Endothelial cell of umbilical vein (primary cell): ENCODE results near the gene LCMT1. TPM values are rescaled to one million over a fixed set of nuclear protein-coding genes. Genes with fewer than 3 reads are reported as not detected.

ENCODE experiments used
- BruUV-seq: library from RNA; stranded (reverse); fragments of 400-500 nt; replicated peaks from 2 replicates; lab custom pipeline; 2021; lab: Mats Ljungman, UMichigan
- CTCF ChIA-PET: fragments of 300-600, 350-600 bp; sonication (Branson Sonifier 250); formaldehyde crosslinking; loops from one replicate; lab custom pipeline; 2021; ENCODE audit warnings: antibody characterized with exemption, inconsistent platforms; lab: Charles Lee
- POLR2A ChIA-PET: fragments of 300-600, 350-600 bp; sonication (Branson Sonifier 250); formaldehyde crosslinking; loops from one replicate; lab custom pipeline; 2021; ENCODE audit warnings: antibody characterized with exemption, inconsistent platforms; lab: Charles Lee
- DNase-seq: peaks from one replicate; pipeline ENCODE4 v3.0.0-alpha.2; 2011; ENCODE audit warnings: low read depth, low spot score
- FAIRE-seq: peaks from 2 replicates; lab custom pipeline; 2011; peaks lifted over from hg19 to GRCh38; lab: Jason Lieb, UNC
- H2AFZ ChIP-seq: 2 replicates; pipeline ENCODE4 v1.6.0; 2012; ENCODE audit warnings: low read depth, low read length, control low read depth, inconsistent platforms
- H3K27ac ChIP-seq: 2 replicates; pipeline ENCODE4 v1.5.1; 2011; ENCODE audit warnings: low read depth, mild to moderate bottlenecking, control low read depth, low read length, moderate library complexity; ENCODE audit not compliant: insufficient read depth
- H3K27me3 ChIP-seq, 2 experiments: 2 replicates each; pipeline versions ENCODE4 v1.6.0 to v1.6.1; 2011; ENCODE audit warnings: low read length in 2 of 2, mixed read lengths in 1 of 2; ENCODE audit not compliant: control insufficient read depth in 2 of 2, insufficient read depth in 2 of 2
- H3K36me3 ChIP-seq, 2 experiments: 2 replicates in 1 of 2; 3 replicates in 1 of 2; pipeline ENCODE4 v1.5.1; 2011; ENCODE audit warnings: low read length in 2 of 2, mild to moderate bottlenecking in 1 of 2, moderate library complexity in 1 of 2; ENCODE audit not compliant: control insufficient read depth in 2 of 2, insufficient read depth in 2 of 2; ENCODE audit errors: extremely low read depth in 1 of 2
- H3K4me1 ChIP-seq: 3 replicates; pipeline ENCODE4 v1.5.1; 2011; ENCODE audit warnings: mild to moderate bottlenecking, low read length; ENCODE audit not compliant: control insufficient read depth, insufficient read depth; ENCODE audit errors: extremely low read depth
- H3K4me2 ChIP-seq: 2 replicates; pipeline ENCODE4 v1.6.1; 2011; ENCODE audit warnings: low read length, control low read depth, mixed read lengths; ENCODE audit not compliant: insufficient read depth
- H3K4me3 ChIP-seq, 3 experiments: fragments of 200-600 bp in 1 of 3; sonication (generic), shearing (Covaris generic) in 1 of 3; replicated peaks in 1 of 3; 2 replicates each; pipeline ENCODE4 v1.5.1; 2011 to 2016; ENCODE audit warnings: control low read depth in 3 of 3, low read length in 3 of 3, mild to moderate bottlenecking in 2 of 3, inconsistent platforms in 1 of 3, low read depth in 1 of 3, moderate library complexity in 1 of 3; ENCODE audit not compliant: insufficient read depth in 1 of 3
- H3K79me2 ChIP-seq: 2 replicates; pipeline ENCODE4 v1.6.0; 2012; ENCODE audit warnings: low read length, inconsistent platforms; ENCODE audit not compliant: control insufficient read depth, insufficient read depth
- H3K9ac ChIP-seq: replicated peaks from 2 replicates; pipeline ENCODE3; 2011; ENCODE audit warnings: low read length, control low read depth; ENCODE audit not compliant: insufficient read depth; ENCODE audit errors: extremely low read depth
- H3K9me1 ChIP-seq: replicated peaks from 3 replicates; pipeline ENCODE4 v1.6.0; 2011; ENCODE audit warnings: mild to moderate bottlenecking, low read length; ENCODE audit not compliant: control insufficient read depth, insufficient read depth; ENCODE audit errors: extremely low read depth
- H3K9me3 ChIP-seq: replicated peaks from 2 replicates; pipeline ENCODE4 v1.5.1; 2012; ENCODE audit warnings: low read length, inconsistent platforms; ENCODE audit not compliant: control insufficient read depth, insufficient read depth
- H4K20me1 ChIP-seq: replicated peaks from 2 replicates; pipeline ENCODE3; 2011; ENCODE audit warnings: mild to moderate bottlenecking, low read length; ENCODE audit not compliant: control insufficient read depth, insufficient read depth; ENCODE audit errors: extremely low read depth
- EZH2 ChIP-seq: IDR thresholded peaks from 2 replicates; pipeline ENCODE4 v1.6.1; 2012; ENCODE audit warnings: borderline replicate concordance, low read depth, mild to moderate bottlenecking, moderate library complexity, low read length, inconsistent platforms; ENCODE audit not compliant: severe bottlenecking
- FOS ChIP-seq: IDR thresholded peaks from 2 replicates; pipeline ENCODE4 v1.6.1; 2011; ENCODE audit warnings: mild to moderate bottlenecking, low read length, moderate library complexity, borderline replicate concordance; ENCODE audit not compliant: insufficient read depth
- GATA2 ChIP-seq: IDR thresholded peaks from 2 replicates; pipeline ENCODE4 v1.7.0; 2011; ENCODE audit warnings: low read depth, mild to moderate bottlenecking, moderate library complexity, mixed read lengths, low read length; ENCODE audit not compliant: insufficient read length, insufficient read depth
- JUN ChIP-seq: IDR thresholded peaks from 2 replicates; pipeline ENCODE4 v1.6.1; 2011; ENCODE audit warnings: borderline replicate concordance, low read depth; ENCODE audit not compliant: insufficient read length, insufficient read depth
- MYC ChIP-seq: IDR thresholded peaks from one replicate; pipeline ENCODE4 v1.6.1; 2011; ENCODE audit warnings: mild to moderate bottlenecking, low read depth, low read length
- POLR2A ChIP-seq: IDR thresholded peaks from 2 replicates; pipeline ENCODE4 v1.6.1; 2012; ENCODE audit warnings: low read depth, mild to moderate bottlenecking, control low read depth, low read length
- POLR2AphosphoS5 ChIP-seq: IDR thresholded peaks from 2 replicates; pipeline ENCODE4 v1.6.1; 2012; ENCODE audit warnings: low read depth, mild to moderate bottlenecking, control low read depth, low read length, moderate library complexity; ENCODE audit not compliant: insufficient read depth
- dilution Hi-C: fragments of 300-500 bp; cut with MboI; formaldehyde crosslinking; loops from one replicate; pipeline ENCODE4 v1.15.0; 2019; ENCODE audit warnings: low sequenced_read_pairs; ENCODE audit not compliant: extremely low pct_ligation_motif_present
- intact Hi-C: fragments of 100-400 bp; cut with micrococcal nuclease; formaldehyde crosslinking; loops from one replicate; pipeline ENCODE4 v1.10.0; 2022
- polyA plus RNA-seq, 4 experiments: library from polyadenylated mRNA; depleted of rRNA in 3 of 4; stranded (reverse) in 3 of 4; unstranded in 1 of 4; fragments of >200 nt; gene quantifications; 2 replicates each; pipeline versions ENCODE4 v1.2.1 to v1.2.3, GENCODE V29; 2011 to 2012; ENCODE audit warnings: missing spikeins in 1 of 4
- total RNA-seq: library from RNA; stranded (reverse); gene quantifications from 2 replicates; pipeline ENCODE4 v1.2.3, GENCODE V29; 2021
- TF ChIP-seq, protein P1 (sequence below), 2 donors: IDR thresholded peaks; 1 replicate in 1 of 2; 2 replicates in 1 of 2; pipeline ENCODE4 v1.5.1; 2011; ENCODE audit warnings: low read length in 2 of 2, mild to moderate bottlenecking in 2 of 2, moderate library complexity in 2 of 2, control low read depth in 1 of 2, inconsistent platforms in 1 of 2, low read depth in 1 of 2; ENCODE audit not compliant: insufficient read depth in 1 of 2; ENCODE audit errors: extremely low read depth in 1 of 2
- TF ChIP-seq, protein P2 (sequence below): IDR thresholded peaks from 2 replicates; pipeline ENCODE4 v1.6.1; 2011; ENCODE audit not compliant: insufficient read depth, insufficient read length

LCMT1 gene
- total and polyA plus RNA-seq, 2 donors (not counting 3 experiments of a cell fraction or from before 2014, with no cell fraction given), result 23.5 to 36.2 TPM

DNA sequence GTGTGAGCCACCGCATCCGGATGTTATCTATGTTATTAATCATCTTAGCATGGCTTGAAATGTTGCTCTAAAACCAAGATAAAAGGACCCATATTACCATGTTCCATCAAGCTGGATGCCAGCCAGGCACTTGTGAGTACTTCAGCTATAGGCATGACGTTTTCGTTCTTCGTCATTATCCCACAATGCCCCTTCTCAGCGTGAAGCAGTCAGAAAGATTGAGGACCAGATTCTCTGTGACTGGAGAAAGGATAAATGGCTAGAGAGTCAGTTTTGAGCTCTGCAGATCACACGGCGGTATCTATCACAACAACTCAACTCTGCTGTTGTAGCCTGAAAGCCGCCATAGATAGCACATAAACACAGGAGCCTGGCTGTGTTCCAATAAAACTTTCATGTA, 29.8 kb upstream of the LCMT1 start:
- Histone ChIP-seq H3K4me1 (no peaks in the 10 kb centered on the region), H4K20me1 (no peaks in the 10 kb centered on the region), H3K9me3 (no peaks in the 10 kb centered on the region), H2AFZ (no peak overlapping the region), H3K9ac (no peak overlapping the region), H3K27ac (no peak overlapping the region), H3K9me1 (no peaks in the 10 kb centered on the region), H3K36me3 (no peaks in the 10 kb centered on the region), H3K27me3 (peaks cover 2 to 11% of the 10 kb centered on the region in 2 experiments), H3K4me2 (no peak overlapping the region), H3K4me3 (no peak overlapping the region), H3K79me2 (no peaks in the 10 kb centered on the region)
- ChIA-PET POLR2A (no interaction called here), CTCF (no interaction called here)
- dilution Hi-C loops, result no loop called here
- BruUV-seq, result no TSS peak
- TF ChIP-seq POLR2AphosphoS5 (no peak), EZH2 (no peak), FOS (no peak), POLR2A (no peak), MYC (no peak), JUN (no peak), GATA2 (no peak)
- TF ChIP-seq, protein P1, sequence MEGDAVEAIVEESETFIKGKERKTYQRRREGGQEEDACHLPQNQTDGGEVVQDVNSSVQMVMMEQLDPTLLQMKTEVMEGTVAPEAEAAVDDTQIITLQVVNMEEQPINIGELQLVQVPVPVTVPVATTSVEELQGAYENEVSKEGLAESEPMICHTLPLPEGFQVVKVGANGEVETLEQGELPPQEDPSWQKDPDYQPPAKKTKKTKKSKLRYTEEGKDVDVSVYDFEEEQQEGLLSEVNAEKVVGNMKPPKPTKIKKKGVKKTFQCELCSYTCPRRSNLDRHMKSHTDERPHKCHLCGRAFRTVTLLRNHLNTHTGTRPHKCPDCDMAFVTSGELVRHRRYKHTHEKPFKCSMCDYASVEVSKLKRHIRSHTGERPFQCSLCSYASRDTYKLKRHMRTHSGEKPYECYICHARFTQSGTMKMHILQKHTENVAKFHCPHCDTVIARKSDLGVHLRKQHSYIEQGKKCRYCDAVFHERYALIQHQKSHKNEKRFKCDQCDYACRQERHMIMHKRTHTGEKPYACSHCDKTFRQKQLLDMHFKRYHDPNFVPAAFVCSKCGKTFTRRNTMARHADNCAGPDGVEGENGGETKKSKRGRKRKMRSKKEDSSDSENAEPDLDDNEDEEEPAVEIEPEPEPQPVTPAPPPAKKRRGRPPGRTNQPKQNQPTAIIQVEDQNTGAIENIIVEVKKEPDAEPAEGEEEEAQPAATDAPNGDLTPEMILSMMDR (IDR thresholded peaks at IDR 0.05; ENCODE audit: extremely low read depth in 1 of 2, insufficient read depth in 1 of 2, low read depth in 1 of 2, low read length in 2 of 2), result no peak
- TF ChIP-seq, protein P2, sequence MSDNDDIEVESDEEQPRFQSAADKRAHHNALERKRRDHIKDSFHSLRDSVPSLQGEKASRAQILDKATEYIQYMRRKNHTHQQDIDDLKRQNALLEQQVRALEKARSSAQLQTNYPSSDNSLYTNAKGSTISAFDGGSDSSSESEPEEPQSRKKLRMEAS, result no peak
- intact Hi-C loops, result no loop called here
- no peak for DNase-seq
- FAIRE-seq, result no peak
